ENCODE measurements around the gene KDM5C.

KDM5C gene

GRCh38 chrX:53251307-53251706 is 26.3 kb upstream of the KDM5C start:
- no peak for DNase-seq

GRCh38 chrX:53250556-53250955 is 25.5 kb upstream of the KDM5C start:
- DNase-seq, result no peak

- DNase-seq, result no peak
These were observed 24.5 kb upstream of the KDM5C start for GRCh38 chrX:53249408-53250042.

- no peak for DNase-seq
These were observed 22.9 kb upstream of the KDM5C start for GRCh38 chrX:53247928-53248327.

- DNase-seq, result no peak
These were observed 21.2 kb upstream of the KDM5C start for GRCh38 chrX:53246231-53246630.

- no peak for DNase-seq
These were observed 19.6 kb upstream of the KDM5C start for GRCh38 chrX:53244610-53245009.

- DNase-seq, result no peak
These were observed 17.3 kb upstream of the KDM5C start for GRCh38 chrX:53242310-53242709.

- peak in 1 of 56 donors; percentile 8 for DNase-seq
These were observed 16.6 kb upstream of the KDM5C start for GRCh38 chrX:53241558-53241957.

GRCh38 chrX:53239474-53239873 is 14.5 kb upstream of the KDM5C start:
- DNase-seq, result no peak

- no peak for DNase-seq
These were observed 12.0 kb upstream of the KDM5C start for GRCh38 chrX:53237056-53237455.

- no peak for DNase-seq
These were observed 11.1 kb upstream of the KDM5C start for GRCh38 chrX:53236025-53236679.

- DNase-seq, result no peak
These were observed 10.6 kb upstream of the KDM5C start for GRCh38 chrX:53235566-53235965.

GRCh38 chrX:53234484-53234883 is 9.5 kb upstream of the KDM5C start:
- DNase-seq, result no peak

GRCh38 chrX:53233536-53233935 is 8.5 kb upstream of the KDM5C start:
- no peak for DNase-seq

- DNase-seq, result no peak
These were observed 5.1 kb upstream of the KDM5C start for GRCh38 chrX:53230116-53230515.

- no peak for DNase-seq
These were observed 2.3 kb upstream of the KDM5C start for GRCh38 chrX:53227224-53227765.

- peak in 2 of 56 donors; percentile 48 to 52 for DNase-seq
These were observed 800 bp downstream of the KDM5C start for GRCh38 chrX:53223955-53224859.

GRCh38 chrX:53223068-53223693 is 1.8 kb downstream of the KDM5C start:
- no peak for DNase-seq

- DNase-seq, result no peak
These were observed 13.5 kb downstream of the KDM5C start for GRCh38 chrX:53211391-53211978.

- no peak for DNase-seq
These were observed 28.3 kb downstream of the KDM5C start for GRCh38 chrX:53196678-53197077.

- no peak for DNase-seq
These were observed 29.6 kb downstream of the KDM5C start for GRCh38 chrX:53195401-53195800.

All from amygdala (tissue), 56 donors.